Mesenchymal stem cell (in vitro differentiated cells and primary cell): ENCODE measurements around the gene TARS3.
"Not testable (repeated sequence)": the region's sequence is repeated elsewhere in the genome, so short reads cannot be mapped to it uniquely, and the experiment has no call there.

ENCODE experiments used
- DNase-seq: peaks from one replicate; pipeline ENCODE4 v3.0.0-alpha.2; 2013
- H2AFZ ChIP-seq: one replicate; pipeline ENCODE4 v1.6.1; 2013; ENCODE audit warnings: low read depth, mild to moderate bottlenecking, control low read depth, inconsistent platforms, low read length, moderate library complexity
- H2AK5ac ChIP-seq: 2 replicates; pipeline ENCODE4 v1.6.1; 2013; ENCODE audit warnings: low read length, moderate library complexity, mild to moderate bottlenecking, inconsistent platforms; ENCODE audit not compliant: severe bottlenecking
- H2BK120ac ChIP-seq: one replicate; pipeline ENCODE4 v1.6.1; 2013; ENCODE audit warnings: low read depth, mild to moderate bottlenecking, inconsistent platforms, low read length, moderate library complexity
- H2BK12ac ChIP-seq, 2 experiments: one replicate each; pipeline ENCODE4 v1.6.1; 2013; ENCODE audit warnings: inconsistent platforms in 2 of 2, low read length in 2 of 2, mild to moderate bottlenecking in 2 of 2, moderate library complexity in 2 of 2, control low read depth in 1 of 2
- H2BK15ac ChIP-seq: one replicate; pipeline ENCODE4 v1.6.1; 2013; ENCODE audit warnings: mild to moderate bottlenecking, low read depth, inconsistent platforms; ENCODE audit not compliant: poor library complexity, severe bottlenecking
- H2BK5ac ChIP-seq: 2 replicates; pipeline ENCODE4 v1.6.1; 2013; ENCODE audit warnings: low read depth, mild to moderate bottlenecking, low read length, control low read depth, inconsistent platforms; ENCODE audit not compliant: poor library complexity, severe bottlenecking
- H3K14ac ChIP-seq, 2 experiments: one replicate each; pipeline ENCODE4 v1.6.1; 2013; ENCODE audit warnings: inconsistent platforms in 2 of 2, low read length in 2 of 2, control low read depth in 1 of 2, mild to moderate bottlenecking in 1 of 2, moderate library complexity in 1 of 2
- H3K18ac ChIP-seq, 2 experiments: one replicate each; pipeline ENCODE4 v1.6.1; 2013; ENCODE audit warnings: inconsistent platforms in 2 of 2, low read length in 2 of 2, control low read depth in 1 of 2, low read depth in 1 of 2, mild to moderate bottlenecking in 1 of 2
- H3K23ac ChIP-seq, 2 experiments: one replicate each; pipeline ENCODE4 v1.6.1; 2013; ENCODE audit warnings: inconsistent platforms in 2 of 2, low read length in 2 of 2, mild to moderate bottlenecking in 2 of 2, moderate library complexity in 2 of 2, control low read depth in 1 of 2
- H3K27ac ChIP-seq: 2 replicates; pipeline ENCODE4 v1.5.1; 2013; ENCODE audit warnings: mild to moderate bottlenecking, moderate library complexity, low read length, control low read depth, inconsistent platforms; ENCODE audit not compliant: poor library complexity, severe bottlenecking
- H3K27me3 ChIP-seq, 2 experiments: 2 replicates each; pipeline versions ENCODE4 v1.6.1 to v1.7.0; 2013; ENCODE audit warnings: low read length in 2 of 2, mild to moderate bottlenecking in 2 of 2, moderate library complexity in 2 of 2, control low read depth in 1 of 2, inconsistent platforms in 1 of 2; ENCODE audit not compliant: control insufficient read depth in 1 of 2, insufficient read depth in 1 of 2
- H3K36me3 ChIP-seq, 2 experiments: 2 replicates each; pipeline versions ENCODE4 v1.6.1 to v1.7.0; 2013; ENCODE audit warnings: low read length in 2 of 2, control low read depth in 1 of 2, inconsistent platforms in 1 of 2, low read depth in 1 of 2, mild to moderate bottlenecking in 1 of 2; ENCODE audit not compliant: insufficient read depth in 2 of 2, control insufficient read depth in 1 of 2
- H3K4ac ChIP-seq, 2 experiments: one replicate each; pipeline ENCODE4 v1.6.1; 2013; ENCODE audit warnings: inconsistent platforms in 2 of 2, low read length in 2 of 2, mild to moderate bottlenecking in 2 of 2, moderate library complexity in 2 of 2, control low read depth in 1 of 2, low read depth in 1 of 2
- H3K4me1 ChIP-seq: 2 replicates; pipeline ENCODE4 v1.6.1; 2013; ENCODE audit warnings: low read depth, low read length, control low read depth; ENCODE audit not compliant: control insufficient read depth, insufficient read depth
- H3K4me2 ChIP-seq: 2 replicates; pipeline ENCODE4 v1.6.1; 2013; ENCODE audit warnings: low read length, mild to moderate bottlenecking, inconsistent platforms; ENCODE audit not compliant: poor library complexity, severe bottlenecking
- H3K4me3 ChIP-seq, 2 experiments: 2 replicates each; pipeline versions ENCODE4 v1.5.1 to v1.7.0; 2013; ENCODE audit warnings: low read length in 2 of 2, mild to moderate bottlenecking in 2 of 2, control low read depth in 1 of 2, low read depth in 1 of 2; ENCODE audit not compliant: insufficient read depth in 1 of 2
- H3K79me1 ChIP-seq: replicated peaks from 2 replicates; pipeline ENCODE4 v1.6.1; 2013; ENCODE audit warnings: mild to moderate bottlenecking, control low read depth, low read length, inconsistent platforms; ENCODE audit not compliant: poor library complexity, severe bottlenecking
- H3K9ac ChIP-seq: 2 replicates; pipeline ENCODE4 v1.7.0; 2013; ENCODE audit warnings: mild to moderate bottlenecking, low read length, moderate library complexity
- H3K9me3 ChIP-seq: 2 replicates; pipeline ENCODE4 v1.7.0; 2013; ENCODE audit warnings: mild to moderate bottlenecking, low read length; ENCODE audit not compliant: control insufficient read depth
- H4K8ac ChIP-seq: one replicate; pipeline ENCODE4 v1.6.1; 2013; ENCODE audit warnings: inconsistent platforms, mild to moderate bottlenecking, low read length, moderate library complexity
- H4K91ac ChIP-seq: one replicate; pipeline ENCODE4 v1.6.1; 2013; ENCODE audit warnings: mild to moderate bottlenecking, low read length, inconsistent platforms
- WGBS: methylation state at CpG from one replicate; pipeline ENCODE4 v1.1.7; 2013; ENCODE audit warnings: mixed read lengths; 5-methylcytosine and 5-hydroxymethylcytosine counted together

The TARS3 gene

DNA sequence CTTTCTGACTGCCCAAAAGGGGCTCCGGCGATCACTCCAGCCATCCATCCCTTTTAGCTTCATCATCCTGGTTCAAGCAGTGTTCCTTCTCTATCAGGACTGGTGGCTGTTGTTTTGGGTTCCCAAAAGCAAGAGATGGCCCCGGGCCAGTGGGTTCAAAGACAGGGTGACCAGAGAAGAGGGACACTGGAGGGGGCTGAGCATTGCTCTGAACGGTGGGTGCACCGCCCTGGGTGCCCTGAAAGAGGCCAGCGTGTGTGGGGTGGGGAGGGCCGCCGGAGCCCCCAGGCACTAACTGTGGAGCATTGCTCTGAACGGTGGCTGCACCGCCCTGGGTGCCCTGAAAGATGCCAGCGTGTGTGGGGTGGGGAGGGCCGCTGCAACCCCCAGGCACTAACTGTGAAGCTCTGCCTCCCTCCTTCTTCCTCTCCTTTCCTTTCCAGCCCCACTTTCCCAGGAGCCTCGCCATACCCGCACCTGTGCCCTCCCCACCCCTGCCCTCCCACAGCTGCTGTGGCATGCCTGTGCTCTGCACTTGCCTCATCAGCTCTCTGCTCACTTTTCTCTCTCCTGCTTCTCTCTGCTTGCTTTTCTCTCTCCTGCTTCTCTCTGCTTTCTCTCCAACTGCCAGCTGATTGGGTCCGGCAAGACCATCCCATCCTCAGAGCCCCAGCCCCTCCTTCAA, 41.6 kb upstream of the TARS3 start:
- no peak overlapping the region for H3K23ac ChIP-seq
- no peak overlapping the region for H4K91ac ChIP-seq
- H2BK12ac ChIP-seq: no peak overlapping the region
- no peaks in the 10 kb centered on the region for H3K9me3 ChIP-seq
- H3K27ac ChIP-seq: no peak overlapping the region
- H3K18ac ChIP-seq: no peak overlapping the region
- H3K4me2 ChIP-seq: no peak overlapping the region
- H2AK5ac ChIP-seq: no peak overlapping the region
- H3K4me3 ChIP-seq: no peak overlapping the region
- no peak overlapping the region for H2BK120ac ChIP-seq
- H2BK15ac ChIP-seq: no peak overlapping the region
- H2BK5ac ChIP-seq: no peak overlapping the region
- no peak for DNase-seq
- H3K4ac ChIP-seq: peak overlapping the region in 1 of 2 experiments; percentile 8
- peaks cover 6% of the 10 kb centered on the region for H3K4me1 ChIP-seq
- H3K36me3 ChIP-seq: no peaks in the 10 kb centered on the region
- no peaks in the 10 kb centered on the region for H3K79me1 ChIP-seq
- no peak overlapping the region for H3K14ac ChIP-seq
- no peak overlapping the region for H4K8ac ChIP-seq
- no peak overlapping the region for H2AFZ ChIP-seq
- WGBS: 76% methylated on average over 15 of the region's 15 CpGs
- no peak overlapping the region for H3K9ac ChIP-seq
- H3K27me3 ChIP-seq: no peaks in the 10 kb centered on the region

DNA sequence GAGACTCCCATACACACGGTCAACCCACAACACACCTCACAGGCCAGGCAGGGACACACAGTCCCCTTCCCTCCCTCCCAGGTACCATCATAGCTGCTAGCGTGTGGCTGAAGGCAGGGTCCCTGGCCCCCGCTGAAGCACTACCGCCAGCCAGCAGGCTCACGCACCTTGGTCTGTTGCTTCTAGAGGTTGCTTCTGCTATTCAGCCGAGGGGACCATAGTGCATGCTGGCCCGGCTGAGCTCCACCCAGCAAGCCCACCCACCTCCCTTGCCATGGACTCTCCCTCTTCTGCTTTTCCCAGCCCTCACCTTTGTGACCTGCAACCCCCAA, 41.0 kb upstream of the TARS3 start:
- H3K36me3 ChIP-seq, H2AFZ ChIP-seq, H3K18ac ChIP-seq, H2BK12ac ChIP-seq, H3K27me3 ChIP-seq, H4K91ac ChIP-seq, H4K8ac ChIP-seq, H2BK15ac ChIP-seq, H2AK5ac ChIP-seq, H3K4me2 ChIP-seq, H2BK120ac ChIP-seq, H3K4me1 ChIP-seq, H3K4me3 ChIP-seq, H3K23ac ChIP-seq, H3K14ac ChIP-seq, H3K9ac ChIP-seq, H3K79me1 ChIP-seq, DNase-seq, H3K4ac ChIP-seq, H2BK5ac ChIP-seq, H3K27ac ChIP-seq, H3K9me3 ChIP-seq: not testable (repeated sequence)
- 93% methylated on average over 7 of the region's 7 CpGs for WGBS

DNA sequence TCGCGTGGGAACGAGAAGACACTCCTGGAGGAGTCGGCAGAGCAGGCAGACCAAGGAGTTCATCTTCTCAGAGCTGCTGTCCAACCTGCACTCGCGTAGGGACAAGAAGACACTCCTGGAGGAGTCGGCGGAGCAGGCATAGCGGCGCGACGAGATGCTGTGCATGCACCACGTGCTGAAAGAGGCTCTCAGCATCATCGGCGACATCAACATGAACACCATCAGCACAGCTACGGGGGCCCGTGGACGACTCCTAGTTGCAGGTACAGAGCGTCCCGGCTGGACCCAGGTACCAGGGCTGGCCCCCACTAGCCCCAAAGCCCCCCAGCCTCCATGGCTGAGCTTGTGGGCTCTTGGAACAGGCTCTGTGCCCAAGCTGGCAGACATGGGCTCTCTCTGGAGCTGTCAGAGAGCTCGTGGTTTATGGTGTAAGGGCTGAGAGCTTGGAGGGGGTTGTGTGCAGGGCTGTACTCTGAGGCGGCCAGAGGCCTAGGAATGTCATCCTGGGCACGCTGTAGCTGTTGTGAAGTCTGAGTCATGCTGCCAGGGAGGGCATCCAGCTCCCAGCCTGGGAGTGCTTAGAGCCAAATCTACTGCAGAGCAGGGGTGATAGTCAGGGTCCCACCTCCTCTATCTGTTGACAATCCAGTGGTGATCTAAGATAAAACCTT, 40.5 kb upstream of the TARS3 start:
- WGBS: 90% methylated on average over 19 of the region's 23 CpGs
- H3K4me1 ChIP-seq, H3K36me3 ChIP-seq, H4K8ac ChIP-seq, H3K9me3 ChIP-seq, H3K4me2 ChIP-seq, H3K4ac ChIP-seq, H3K23ac ChIP-seq, H2BK5ac ChIP-seq, H2AFZ ChIP-seq, H3K18ac ChIP-seq, H2AK5ac ChIP-seq, H3K9ac ChIP-seq, H2BK12ac ChIP-seq, H2BK120ac ChIP-seq, H3K79me1 ChIP-seq, H2BK15ac ChIP-seq, H4K91ac ChIP-seq, H3K27ac ChIP-seq, DNase-seq, H3K14ac ChIP-seq, H3K27me3 ChIP-seq: not testable (repeated sequence)
- peak overlapping the region in 1 of 2 experiments; percentile 32 for H3K4me3 ChIP-seq

DNA sequence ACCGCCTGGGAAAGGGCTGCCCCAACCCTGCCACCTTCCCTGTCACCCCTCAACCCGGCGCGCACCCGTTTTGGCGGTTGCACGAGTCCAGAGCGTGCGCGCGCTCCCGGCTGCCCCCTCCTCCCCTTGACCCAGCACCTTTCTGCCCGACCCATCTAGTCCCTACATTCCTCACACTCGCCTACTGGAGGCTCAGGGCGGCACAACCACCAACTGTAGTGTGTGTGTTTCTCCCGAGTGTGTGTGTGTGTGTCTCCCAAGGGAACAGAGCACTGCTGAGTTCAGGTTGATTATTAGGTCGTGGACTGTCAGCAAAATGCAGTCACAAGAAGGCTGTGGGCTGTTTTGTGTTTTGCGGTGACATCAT, 22.4 kb upstream of the TARS3 start:
- H3K14ac ChIP-seq, H3K27me3 ChIP-seq, H3K4ac ChIP-seq, H2BK5ac ChIP-seq, H2BK15ac ChIP-seq, DNase-seq, H3K27ac ChIP-seq, H3K23ac ChIP-seq, H3K4me3 ChIP-seq, H4K91ac ChIP-seq, H3K4me2 ChIP-seq, H2BK12ac ChIP-seq, H3K4me1 ChIP-seq, H3K79me1 ChIP-seq, H4K8ac ChIP-seq, H3K9ac ChIP-seq, H2BK120ac ChIP-seq, H3K18ac ChIP-seq, H2AFZ ChIP-seq, H3K36me3 ChIP-seq, H2AK5ac ChIP-seq, H3K9me3 ChIP-seq: not testable (repeated sequence)
- no CpG with 5 or more reads among the region's 18 CpGs for WGBS
